Transverse colon (tissue), 4 donors: ENCODE measurements around the gene KAT7. TPM values are rescaled to one million over a fixed set of nuclear protein-coding genes. Genes with fewer than 3 reads are reported as not detected.

ENCODE experiments used
- DNase-seq: peaks from one replicate; pipeline ENCODE4 v3.0.0-alpha.2; 2019
- H3K27ac ChIP-seq, 4 donors: fragments of 200-600 bp; sonication (generic); 2 replicates each; pipeline ENCODE4 v1.5.1; 2016 to 2018; ENCODE audit warnings: inconsistent platforms in 4 of 4
- H3K27me3 ChIP-seq: fragments of 200-600 bp; sonication (generic); 2 replicates; pipeline ENCODE4 v1.5.1; 2017; ENCODE audit warnings: inconsistent platforms
- H3K36me3 ChIP-seq, 4 donors: fragments of 200-600 bp; sonication (generic); 2 replicates each; pipeline ENCODE4 v1.5.1; 2017 to 2019; ENCODE audit warnings: inconsistent platforms in 4 of 4
- H3K4me1 ChIP-seq, 4 donors: fragments of 200-600 bp; sonication (generic); 2 replicates each; pipeline ENCODE4 v1.5.1; 2017 to 2020; ENCODE audit warnings: inconsistent platforms in 4 of 4
- H3K4me3 ChIP-seq, 4 donors: fragments of 200-600 bp; sonication (generic); 1 replicate in 1 of 4; 2 replicates in 3 of 4; pipeline versions ENCODE4 v1.5.1 to v1.6.1; 2017 to 2019; ENCODE audit warnings: inconsistent platforms in 4 of 4
- H3K9me3 ChIP-seq, 2 donors: fragments of 200-600 bp; sonication (generic); 2 replicates each; pipeline ENCODE4 v1.5.1; 2017 to 2019; ENCODE audit warnings: inconsistent platforms in 2 of 2
- EP300 ChIP-seq: sonication (generic); formaldehyde crosslinking; IDR thresholded peaks from one replicate; pipeline ENCODE4 v1.6.1; 2017; ENCODE audit warnings: antibody characterized with exemption, low read depth
- POLR2A ChIP-seq: fragments of 450-650 bp; IDR thresholded peaks from one replicate; pipeline ENCODE4 v1.6.1; 2016; ENCODE audit warnings: antibody characterized with exemption, mild to moderate bottlenecking, moderate library complexity
- POLR2AphosphoS5 ChIP-seq, 3 donors: sonication (generic); formaldehyde crosslinking; IDR thresholded peaks; one replicate each; pipeline ENCODE4 v1.6.1; 2016; ENCODE audit warnings: antibody characterized with exemption in 3 of 3
- WGBS, 2 donors: methylation state at CpG; one replicate each; pipeline ENCODE4 v1.1.5; 2018; ENCODE audit warnings: low coverage in 1 of 2; 5-methylcytosine and 5-hydroxymethylcytosine counted together
- in situ Hi-C, 4 donors: fragments of 200-750 bp; cut with MboI; loops; one replicate each; pipeline versions ENCODE4 v1.15.0 to v1.15.1; 2017; ENCODE audit warnings: low sequenced_read_pairs in 3 of 4, low pct_ligation_motif_present in 1 of 4, low pct_unique_long_range_greater_than_20kb in 1 of 4
- intact Hi-C: fragments of 100-400 bp; cut with DNase I; formaldehyde crosslinking; loops from one replicate; pipeline ENCODE4 v1.15.1; 2023; ENCODE audit warnings: low total_unique reads
- total RNA-seq, 4 donors: library from RNA; depleted of rRNA; stranded (reverse); fragments of >200 nt; gene quantifications; one replicate each; pipeline ENCODE4 v1.1.0, GENCODE V29; 2016
- TF ChIP-seq, protein P1 (sequence below), 5 experiments: fragments of 200-600 bp in 3 of 5; fragments of 450-650 bp in 2 of 5; sonication (generic) in 3 of 5; IDR thresholded peaks; 1 replicate in 2 of 5; 2 replicates in 3 of 5; pipeline ENCODE4 v1.5.1; 2016 to 2017; ENCODE audit warnings: antibody characterized with exemption in 5 of 5, inconsistent platforms in 3 of 5, mild to moderate bottlenecking in 2 of 5, moderate library complexity in 1 of 5

The KAT7 gene
- total RNA-seq, 4 donors from 2014 or later: 21.3 to 54.2 (median 32.8) TPM

DNA sequence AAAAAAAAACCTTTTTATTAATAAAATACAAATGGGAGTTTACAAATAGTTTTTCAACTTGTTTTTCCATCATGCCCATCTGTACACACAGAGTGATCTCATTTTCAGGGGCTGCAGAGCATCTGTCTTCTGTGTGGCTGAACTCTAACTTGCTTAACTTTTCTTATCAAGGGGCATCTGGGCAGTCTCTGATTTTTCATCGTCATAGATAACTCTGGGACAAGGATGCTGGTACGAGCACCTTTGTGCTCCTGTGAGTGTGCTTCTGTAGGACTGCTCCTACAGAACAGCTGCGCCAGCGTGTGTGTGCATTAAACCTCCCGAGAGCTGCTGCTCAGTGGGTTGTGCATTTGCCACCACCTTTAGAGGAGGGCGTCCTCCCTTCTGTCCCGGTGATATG, 94.0 kb downstream of the KAT7 start:
- no peak overlapping the region for H3K4me3 ChIP-seq
- H3K27ac ChIP-seq: no peak overlapping the region
- H3K4me1 ChIP-seq: peaks cover 0 to 8% (median 5%) of the 10 kb centered on the region in 4 donors
- in situ Hi-C loops (loop anchor here in 1 of 4 donors (10.0 kb wide), 1 partner anchor 122 kb away; no protein-coding TSS in a partner anchor), intact Hi-C loops (loop anchor here (5.0 kb wide), 1 partner anchor 115 kb away; the partner anchor contains the start of gene DLX3)
- H3K9me3 ChIP-seq: no peaks in the 10 kb centered on the region
- H3K27me3 ChIP-seq: peaks cover 91% of the 10 kb centered on the region
- TF ChIP-seq, protein P1, sequence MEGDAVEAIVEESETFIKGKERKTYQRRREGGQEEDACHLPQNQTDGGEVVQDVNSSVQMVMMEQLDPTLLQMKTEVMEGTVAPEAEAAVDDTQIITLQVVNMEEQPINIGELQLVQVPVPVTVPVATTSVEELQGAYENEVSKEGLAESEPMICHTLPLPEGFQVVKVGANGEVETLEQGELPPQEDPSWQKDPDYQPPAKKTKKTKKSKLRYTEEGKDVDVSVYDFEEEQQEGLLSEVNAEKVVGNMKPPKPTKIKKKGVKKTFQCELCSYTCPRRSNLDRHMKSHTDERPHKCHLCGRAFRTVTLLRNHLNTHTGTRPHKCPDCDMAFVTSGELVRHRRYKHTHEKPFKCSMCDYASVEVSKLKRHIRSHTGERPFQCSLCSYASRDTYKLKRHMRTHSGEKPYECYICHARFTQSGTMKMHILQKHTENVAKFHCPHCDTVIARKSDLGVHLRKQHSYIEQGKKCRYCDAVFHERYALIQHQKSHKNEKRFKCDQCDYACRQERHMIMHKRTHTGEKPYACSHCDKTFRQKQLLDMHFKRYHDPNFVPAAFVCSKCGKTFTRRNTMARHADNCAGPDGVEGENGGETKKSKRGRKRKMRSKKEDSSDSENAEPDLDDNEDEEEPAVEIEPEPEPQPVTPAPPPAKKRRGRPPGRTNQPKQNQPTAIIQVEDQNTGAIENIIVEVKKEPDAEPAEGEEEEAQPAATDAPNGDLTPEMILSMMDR (IDR thresholded peaks at IDR 0.05): no peak
- TF ChIP-seq EP300: no peak
- no peak for TF ChIP-seq POLR2A
- TF ChIP-seq POLR2AphosphoS5 (IDR thresholded peaks at IDR 0.05): no peak
- DNase-seq: no peak
- 54% methylated on average over 7 of the region's 7 CpGs; no CpG with 5 or more reads in 1 of the 2 donors for WGBS, 2 donors
- no peaks in the 10 kb centered on the region for H3K36me3 ChIP-seq

Other genes with a start within 250 kb of the KAT7 start
- gene NXPH3, start 212.8 kb upstream of the KAT7 start, total RNA-seq: 1 to 10 TPM in 2 of 4 donors, under 1 TPM in 2; 0.20 to 4.6 (median 2.6) TPM
- gene SPOP, start 110.6 kb upstream of the KAT7 start, total RNA-seq: 100 to 1,000 TPM in 1 of 4 donors, 10 to 100 TPM in 3; 75.6 to 352 (median 95.3) TPM
- gene SLC35B1, start 80.7 kb upstream of the KAT7 start, total RNA-seq: 10 to 100 TPM; 23.5 to 73.3 (median 56.2) TPM
- gene FAM117A, start 24.6 kb upstream of the KAT7 start, total RNA-seq: 10 to 100 TPM in 2 of 4 donors, 1 to 10 TPM in 2; 8.6 to 14.6 (median 10.7) TPM
- not detected for gene TAC4, start 59.4 kb downstream of the KAT7 start, total RNA-seq
- gene DLX4, start 180.5 kb downstream of the KAT7 start, total RNA-seq: not detected
- not detected for gene DLX3, start 206.5 kb downstream of the KAT7 start, total RNA-seq